ENCODE measurements around the gene MAP3K14. TPM values are rescaled to one million over a fixed set of nuclear protein-coding genes. Genes with fewer than 3 reads are reported as not detected.

The MAP3K14 gene
- total RNA-seq, 2 experiments from 2014 or later: 31.6 to 31.9 TPM

DNA sequence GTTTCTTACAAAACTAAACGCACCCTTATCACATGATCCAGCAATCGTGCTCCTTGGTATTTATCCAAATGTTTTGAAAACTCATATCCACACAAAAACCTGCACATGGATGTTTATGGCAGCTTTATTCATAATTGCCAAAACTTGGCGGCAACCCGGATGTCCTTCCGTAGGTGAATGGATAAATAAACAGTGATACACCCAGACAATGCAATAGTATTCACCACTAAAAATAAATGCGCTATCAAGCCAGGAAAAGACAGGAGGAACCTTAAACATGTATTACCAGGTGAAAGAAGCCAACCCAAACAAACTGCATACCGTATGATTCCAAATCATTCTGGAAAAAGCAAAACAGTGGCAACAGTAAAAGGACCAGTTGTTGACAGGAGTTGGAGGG, 64.9 kb downstream of the MAP3K14 start:
- ChIA-PET CTCF (interaction anchor here (1.0 to 1.7 kb wide), 3 partner anchors 16 to 133 kb away, joined by 4 to 7 read pairs (median 5); no protein-coding TSS in a partner anchor), POLR2A (interaction anchor here (1.6 to 1.9 kb wide), 2 partner anchors 23 to 25 kb away, joined by 3 to 6 read pairs; no protein-coding TSS in a partner anchor)
- H3K27me3 Mint-ChIP-seq: no peaks in the 10 kb centered on the region
- ATAC-seq: no peak
- peaks cover 43% of the 10 kb centered on the region for H3K36me3 Mint-ChIP-seq (ENCODE audit: low read depth)
- TF ChIP-seq, protein P1, sequence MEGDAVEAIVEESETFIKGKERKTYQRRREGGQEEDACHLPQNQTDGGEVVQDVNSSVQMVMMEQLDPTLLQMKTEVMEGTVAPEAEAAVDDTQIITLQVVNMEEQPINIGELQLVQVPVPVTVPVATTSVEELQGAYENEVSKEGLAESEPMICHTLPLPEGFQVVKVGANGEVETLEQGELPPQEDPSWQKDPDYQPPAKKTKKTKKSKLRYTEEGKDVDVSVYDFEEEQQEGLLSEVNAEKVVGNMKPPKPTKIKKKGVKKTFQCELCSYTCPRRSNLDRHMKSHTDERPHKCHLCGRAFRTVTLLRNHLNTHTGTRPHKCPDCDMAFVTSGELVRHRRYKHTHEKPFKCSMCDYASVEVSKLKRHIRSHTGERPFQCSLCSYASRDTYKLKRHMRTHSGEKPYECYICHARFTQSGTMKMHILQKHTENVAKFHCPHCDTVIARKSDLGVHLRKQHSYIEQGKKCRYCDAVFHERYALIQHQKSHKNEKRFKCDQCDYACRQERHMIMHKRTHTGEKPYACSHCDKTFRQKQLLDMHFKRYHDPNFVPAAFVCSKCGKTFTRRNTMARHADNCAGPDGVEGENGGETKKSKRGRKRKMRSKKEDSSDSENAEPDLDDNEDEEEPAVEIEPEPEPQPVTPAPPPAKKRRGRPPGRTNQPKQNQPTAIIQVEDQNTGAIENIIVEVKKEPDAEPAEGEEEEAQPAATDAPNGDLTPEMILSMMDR (IDR thresholded peaks at IDR 0.05): no peak
- H3K4me1 Mint-ChIP-seq (ENCODE audit: low read depth): peaks cover 78% of the 10 kb centered on the region
- peak overlapping the region; percentile 80 for H3K27ac Mint-ChIP-seq
- intact Hi-C loops (cut with micrococcal nuclease): no loop called here
- no peaks in the 10 kb centered on the region for H3K9me3 Mint-ChIP-seq
- no peak overlapping the region for H3K4me3 Mint-ChIP-seq
- no peak for DNase-seq

DNA sequence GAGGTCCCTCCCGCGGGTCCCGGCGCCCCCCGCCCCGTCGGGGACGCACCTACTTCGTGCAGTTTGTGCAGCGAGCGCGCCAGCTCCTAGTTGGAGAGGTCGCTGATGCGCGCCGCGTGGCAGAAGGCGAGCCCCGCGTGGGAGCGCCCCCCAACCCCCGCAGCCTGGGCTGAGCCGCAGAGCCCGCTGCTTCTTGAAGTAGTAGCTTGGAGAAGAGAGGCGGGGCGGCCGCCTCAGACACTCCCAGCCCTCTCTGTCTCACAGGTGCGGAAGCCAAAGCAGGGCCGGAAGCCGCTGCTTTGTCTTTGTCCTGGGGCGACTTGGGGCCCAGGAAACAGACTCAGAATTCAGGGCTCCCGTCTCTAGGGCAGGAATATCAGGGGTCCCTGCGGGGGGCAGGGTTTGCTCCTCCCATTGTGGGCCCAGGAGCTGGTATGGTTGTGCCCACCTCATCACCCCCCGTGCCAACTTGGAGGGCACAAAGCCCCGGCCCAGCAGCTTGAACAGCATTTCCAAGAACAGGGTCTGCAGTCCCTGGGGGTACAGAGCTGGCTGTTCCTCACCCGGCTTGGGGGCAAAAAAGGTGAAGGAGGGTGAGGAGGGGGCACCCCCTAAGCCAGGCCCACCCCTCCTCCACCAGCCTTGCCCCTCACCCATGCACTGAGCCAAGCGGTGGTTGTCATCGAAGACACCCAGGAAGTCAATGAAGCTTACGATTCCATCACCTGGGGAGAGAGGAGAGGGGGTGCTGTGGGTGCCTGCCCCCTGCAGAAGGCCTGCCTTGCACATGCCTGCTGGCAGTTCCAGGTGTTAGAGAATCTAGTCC, 68.5 kb downstream of the MAP3K14 start:
- ChIA-PET CTCF (interaction anchor here (0.6 to 5.3 kb wide), 15 partner anchors 11 to 137 kb away, joined by 3 to 43 read pairs (median 6); partner anchors contain the start of genes ACBD4 and FMNL1), POLR2A (interaction anchor here (0.5 to 23.2 kb wide), 18 partner anchors 9 to 140 kb away, joined by 3 to 399 read pairs (median 4); partner anchors contain the start of genes FMNL1 and HEXIM1)
- Mint-ChIP-seq H3K27me3 (no peaks in the 10 kb centered on the region), H3K36me3 (ENCODE audit: low read depth) (peaks cover 60% of the 10 kb centered on the region), H3K9me3 (no peaks in the 10 kb centered on the region), H3K27ac (peak overlapping the region; percentile 95), H3K4me3 (peak overlapping the region; percentile 88), H3K4me1 (ENCODE audit: low read depth) (peaks cover 65% of the 10 kb centered on the region)
- intact Hi-C loops (cut with micrococcal nuclease): no loop called here
- DNase-seq: peak; percentile 90
- peak; percentile 72 for ATAC-seq
- TF ChIP-seq, protein P1 (IDR thresholded peaks at IDR 0.05): no peak

DNA sequence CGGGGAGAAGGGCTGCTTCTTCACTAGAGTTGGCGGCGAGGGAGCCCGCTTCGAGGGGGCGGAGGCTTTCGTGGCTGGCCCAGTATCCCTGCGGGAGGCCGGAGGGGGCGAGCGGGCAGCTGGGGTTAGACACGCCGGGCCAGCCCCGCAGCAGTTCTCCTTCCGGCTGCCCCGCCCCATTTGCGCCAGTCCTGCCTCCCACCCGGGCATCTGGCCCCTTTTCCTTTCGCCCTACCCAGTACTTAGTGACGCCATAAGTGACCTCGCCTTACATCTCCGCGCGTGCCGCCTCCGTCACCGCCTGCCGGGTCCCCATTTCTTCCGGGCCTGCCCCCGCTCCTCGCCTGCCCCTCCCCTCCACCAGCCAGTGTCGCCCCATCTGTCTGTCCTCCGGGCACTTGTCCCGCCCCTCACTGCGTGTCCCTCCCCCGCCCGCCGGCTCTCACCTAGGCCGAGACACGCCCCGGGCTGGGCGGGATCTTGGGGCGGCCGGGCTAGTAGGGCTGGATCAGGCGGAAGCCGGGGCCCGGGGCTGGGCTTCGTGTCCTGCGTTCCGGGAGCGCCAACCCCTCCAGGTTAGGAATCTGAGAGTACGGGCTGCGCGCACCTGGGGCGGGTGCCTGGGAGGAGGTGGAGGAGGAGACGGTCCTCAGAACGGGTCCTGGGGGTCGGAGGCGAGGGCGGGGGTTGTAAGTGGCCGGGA, 69.2 kb downstream of the MAP3K14 start:
- Mint-ChIP-seq H3K9me3 (no peaks in the 10 kb centered on the region), H3K4me1 (ENCODE audit: low read depth) (peaks cover 61% of the 10 kb centered on the region), H3K27ac (peak overlapping the region; percentile 91), H3K36me3 (ENCODE audit: low read depth) (peaks cover 63% of the 10 kb centered on the region), H3K4me3 (peak overlapping the region; percentile 88), H3K27me3 (no peaks in the 10 kb centered on the region)
- intact Hi-C loops (cut with micrococcal nuclease): no loop called here
- peak; percentile 100 for DNase-seq
- TF ChIP-seq, protein P1 (IDR thresholded peaks at IDR 0.05): no peak
- ChIA-PET POLR2A (interaction anchor here (0.7 to 23.2 kb wide), 10 partner anchors 10 to 141 kb away, joined by 3 to 399 read pairs (median 8); partner anchors contain the start of genes FMNL1 and HEXIM1), CTCF (interaction anchor here (0.9 to 5.3 kb wide), 15 partner anchors 11 to 138 kb away, joined by 3 to 43 read pairs (median 6); partner anchors contain the start of genes ACBD4 and FMNL1)
- peak; percentile 91 for ATAC-seq

DNA sequence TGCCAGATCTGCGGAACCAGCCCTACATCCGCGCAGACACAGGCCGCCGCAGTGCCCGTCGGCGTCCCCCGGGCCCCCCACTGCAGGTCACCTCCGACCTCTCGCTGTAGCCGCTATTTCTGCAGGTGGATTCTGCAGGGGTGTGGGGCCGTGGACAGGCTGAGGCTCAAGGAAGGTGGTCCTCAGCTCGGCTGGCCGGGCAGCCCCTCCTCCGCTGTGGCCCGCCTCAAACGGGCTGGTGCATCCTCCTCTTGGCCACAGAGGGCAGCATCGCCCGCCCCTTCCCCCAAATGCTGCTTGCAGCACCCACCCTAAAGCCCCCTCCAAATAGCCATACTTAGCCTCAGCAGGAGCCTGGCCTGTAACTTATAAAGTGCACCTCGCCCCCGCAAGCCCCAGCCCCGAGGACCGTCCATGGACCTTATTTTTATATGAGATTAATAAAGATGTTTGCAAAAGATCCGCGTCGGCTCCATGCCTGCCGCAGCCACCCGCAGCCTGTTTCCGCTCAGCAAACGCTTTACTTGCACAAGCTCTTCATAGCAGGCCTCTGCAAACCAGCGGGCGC, 69.9 kb downstream of the MAP3K14 start:
- intact Hi-C loops (cut with micrococcal nuclease): no loop called here
- Mint-ChIP-seq H3K4me1 (ENCODE audit: low read depth) (peaks cover 54% of the 10 kb centered on the region), H3K4me3 (peak overlapping the region; percentile 88), H3K36me3 (ENCODE audit: low read depth) (peaks cover 61% of the 10 kb centered on the region), H3K9me3 (no peaks in the 10 kb centered on the region), H3K27ac (peak overlapping the region; percentile 91), H3K27me3 (no peaks in the 10 kb centered on the region)
- POLR2A ChIA-PET: interaction anchor here (0.7 to 23.2 kb wide), 10 partner anchors 11 to 142 kb away, joined by 3 to 399 read pairs (median 6); partner anchors contain the start of genes FMNL1 and HEXIM1
- ATAC-seq (no peak), DNase-seq (peak; percentile 87)
- CTCF ChIA-PET: interaction anchor here (1.0 to 5.3 kb wide), 11 partner anchors 11 to 111 kb away, joined by 3 to 43 read pairs (median 11); partner anchors contain the start of genes ACBD4 and FMNL1
- TF ChIP-seq, protein P1 (IDR thresholded peaks at IDR 0.05): peak; percentile 66
